Adipocyte (in vitro differentiated cells): ENCODE measurements around the gene VGLL3.

Experiments
- DNase-seq: peaks from one replicate; pipeline ENCODE4 v3.0.0-alpha.2; 2015; ENCODE audit warnings: low read depth
- H3K27me3 ChIP-seq: replicated peaks from 2 replicates; pipeline ENCODE4 v1.7.0; 2013; ENCODE audit warnings: mild to moderate bottlenecking, low read length, moderate library complexity; ENCODE audit not compliant: control insufficient read depth, insufficient read depth
- H3K36me3 ChIP-seq: 2 replicates; pipeline ENCODE4 v1.7.0; 2013; ENCODE audit warnings: low read length, mild to moderate bottlenecking, moderate library complexity; ENCODE audit not compliant: control insufficient read depth, insufficient read depth, severe bottlenecking
- H3K4me1 ChIP-seq: 2 replicates; pipeline ENCODE4 v1.7.0; 2013; ENCODE audit warnings: mild to moderate bottlenecking, low read length, moderate library complexity; ENCODE audit not compliant: control insufficient read depth, insufficient read depth
- H3K4me3 ChIP-seq: 2 replicates; pipeline ENCODE4 v1.7.0; 2013; ENCODE audit warnings: mild to moderate bottlenecking, low read length, moderate library complexity
- H3K9ac ChIP-seq: 2 replicates; pipeline ENCODE4 v1.7.0; 2013; ENCODE audit warnings: mild to moderate bottlenecking, low read length, moderate library complexity
- H3K9me3 ChIP-seq: 2 replicates; pipeline ENCODE4 v1.7.0; 2013; ENCODE audit warnings: mild to moderate bottlenecking, low read length, moderate library complexity; ENCODE audit not compliant: control insufficient read depth

The VGLL3 gene

GRCh38 chr3:86948822-86949221 is 42.1 kb downstream of the VGLL3 start:
- Histone ChIP-seq H3K4me3 (peak overlapping the region; percentile 56), H3K9me3 (no peaks in the 10 kb centered on the region), H3K27me3 (no peaks in the 10 kb centered on the region), H3K9ac (peak overlapping the region; percentile 66), H3K36me3 (peaks cover 41% of the 10 kb centered on the region), H3K4me1 (peaks cover 76% of the 10 kb centered on the region)
- peak; percentile 86 for DNase-seq

GRCh38 chr3:86942206-86942605 is 48.7 kb downstream of the VGLL3 start:
- no peak overlapping the region for H3K4me3 ChIP-seq
- H3K4me1 ChIP-seq: peaks cover 42% of the 10 kb centered on the region
- no peak for DNase-seq

GRCh38 chr3:86938416-86939105 is 52.4 kb downstream of the VGLL3 start:
- Histone ChIP-seq H3K4me3 (peak overlapping the region; percentile 45), H3K36me3 (peaks cover 30% of the 10 kb centered on the region)

More at GRCh38 chr3:86942206-86942605, 48.7 kb downstream of the VGLL3 start:
- H3K36me3 ChIP-seq: peaks cover 65% of the 10 kb centered on the region
- no peak overlapping the region for H3K9ac ChIP-seq
- no peaks in the 10 kb centered on the region for H3K9me3 ChIP-seq
- no peaks in the 10 kb centered on the region for H3K27me3 ChIP-seq

GRCh38 chr3:86937306-86937791 is 53.6 kb downstream of the VGLL3 start:
- Histone ChIP-seq H3K27me3 (no peaks in the 10 kb centered on the region), H3K4me3 (peak overlapping the region; percentile 45), H3K36me3 (peaks cover 20% of the 10 kb centered on the region), H3K9me3 (no peaks in the 10 kb centered on the region), H3K9ac (peak overlapping the region; percentile 77), H3K4me1 (peaks cover 47% of the 10 kb centered on the region)
- peak; percentile 85 for DNase-seq

More at GRCh38 chr3:86938416-86939105, 52.4 kb downstream of the VGLL3 start:
- peak; percentile 54 for DNase-seq
- Histone ChIP-seq H3K4me1 (peaks cover 38% of the 10 kb centered on the region), H3K27me3 (no peaks in the 10 kb centered on the region), H3K9ac (peak overlapping the region; percentile 77), H3K9me3 (no peaks in the 10 kb centered on the region)

GRCh38 chr3:86934851-86935250 is 56.1 kb downstream of the VGLL3 start:
- H3K36me3 ChIP-seq: peaks cover 10% of the 10 kb centered on the region
- H3K9ac ChIP-seq: no peak overlapping the region
- no peaks in the 10 kb centered on the region for H3K9me3 ChIP-seq
- H3K4me1 ChIP-seq: peaks cover 59% of the 10 kb centered on the region
- DNase-seq: no peak
- H3K27me3 ChIP-seq: no peaks in the 10 kb centered on the region
- H3K4me3 ChIP-seq: no peak overlapping the region

GRCh38 chr3:86930831-86931230 is 60.1 kb downstream of the VGLL3 start:
- Histone ChIP-seq H3K4me3 (peak overlapping the region; percentile 4), H3K4me1 (peaks cover 33% of the 10 kb centered on the region), H3K27me3 (no peaks in the 10 kb centered on the region), H3K9ac (peak overlapping the region; percentile 44), H3K9me3 (no peaks in the 10 kb centered on the region), H3K36me3 (no peaks in the 10 kb centered on the region)
- DNase-seq: no peak

- no peaks in the 10 kb centered on the region for H3K9me3 ChIP-seq
- DNase-seq: no peak
Observed at GRCh38 chr3:86930181-86930580, 60.8 kb downstream of the VGLL3 start.

GRCh38 chr3:86929046-86929445 is 61.9 kb downstream of the VGLL3 start:
- H3K9ac ChIP-seq: no peak overlapping the region
- H3K4me1 ChIP-seq: peaks cover 35% of the 10 kb centered on the region
- H3K36me3 ChIP-seq: no peaks in the 10 kb centered on the region
- H3K9me3 ChIP-seq: no peaks in the 10 kb centered on the region
- no peaks in the 10 kb centered on the region for H3K27me3 ChIP-seq
- no peak overlapping the region for H3K4me3 ChIP-seq
- DNase-seq: peak; percentile 58

More at GRCh38 chr3:86930181-86930580, 60.8 kb downstream of the VGLL3 start:
- Histone ChIP-seq H3K9ac (peak overlapping the region; percentile 44), H3K27me3 (no peaks in the 10 kb centered on the region), H3K4me3 (peak overlapping the region; percentile 4), H3K36me3 (no peaks in the 10 kb centered on the region), H3K4me1 (peaks cover 33% of the 10 kb centered on the region)

GRCh38 chr3:86923071-86923491 is 67.9 kb downstream of the VGLL3 start:
- no peaks in the 10 kb centered on the region for H3K9me3 ChIP-seq
- DNase-seq: peak; percentile 86
- no peaks in the 10 kb centered on the region for H3K27me3 ChIP-seq
- no peaks in the 10 kb centered on the region for H3K36me3 ChIP-seq
- peaks cover 29% of the 10 kb centered on the region for H3K4me1 ChIP-seq
- H3K9ac ChIP-seq: peak overlapping the region; percentile 64
- peak overlapping the region; percentile 8 for H3K4me3 ChIP-seq

- Histone ChIP-seq H3K9me3 (no peaks in the 10 kb centered on the region), H3K4me3 (no peak overlapping the region), H3K4me1 (peaks cover 29% of the 10 kb centered on the region), H3K36me3 (no peaks in the 10 kb centered on the region), H3K9ac (peak overlapping the region; percentile 64), H3K27me3 (no peaks in the 10 kb centered on the region)
- peak; percentile 59 for DNase-seq
Observed at GRCh38 chr3:86921971-86922680, 68.8 kb downstream of the VGLL3 start.

- no peaks in the 10 kb centered on the region for H3K27me3 ChIP-seq
- H3K4me3 ChIP-seq: no peak overlapping the region
- DNase-seq: no peak
- no peaks in the 10 kb centered on the region for H3K9me3 ChIP-seq
- no peak overlapping the region for H3K9ac ChIP-seq
- no peaks in the 10 kb centered on the region for H3K4me1 ChIP-seq
- no peaks in the 10 kb centered on the region for H3K36me3 ChIP-seq
Observed at GRCh38 chr3:86914670-86915069, 76.3 kb downstream of the VGLL3 start.
